Measurements from ENCODE around the gene ZDHHC14. TPM values are rescaled to one million over a fixed set of nuclear protein-coding genes. Genes with fewer than 3 reads are reported as not detected.
"Not testable (repeated sequence)": the region's sequence is repeated elsewhere in the genome, so short reads cannot be mapped to it uniquely, and the experiment has no call there.

ZDHHC14 gene
- polyA plus RNA-seq, 1 donor: 6.7 TPM

DNA sequence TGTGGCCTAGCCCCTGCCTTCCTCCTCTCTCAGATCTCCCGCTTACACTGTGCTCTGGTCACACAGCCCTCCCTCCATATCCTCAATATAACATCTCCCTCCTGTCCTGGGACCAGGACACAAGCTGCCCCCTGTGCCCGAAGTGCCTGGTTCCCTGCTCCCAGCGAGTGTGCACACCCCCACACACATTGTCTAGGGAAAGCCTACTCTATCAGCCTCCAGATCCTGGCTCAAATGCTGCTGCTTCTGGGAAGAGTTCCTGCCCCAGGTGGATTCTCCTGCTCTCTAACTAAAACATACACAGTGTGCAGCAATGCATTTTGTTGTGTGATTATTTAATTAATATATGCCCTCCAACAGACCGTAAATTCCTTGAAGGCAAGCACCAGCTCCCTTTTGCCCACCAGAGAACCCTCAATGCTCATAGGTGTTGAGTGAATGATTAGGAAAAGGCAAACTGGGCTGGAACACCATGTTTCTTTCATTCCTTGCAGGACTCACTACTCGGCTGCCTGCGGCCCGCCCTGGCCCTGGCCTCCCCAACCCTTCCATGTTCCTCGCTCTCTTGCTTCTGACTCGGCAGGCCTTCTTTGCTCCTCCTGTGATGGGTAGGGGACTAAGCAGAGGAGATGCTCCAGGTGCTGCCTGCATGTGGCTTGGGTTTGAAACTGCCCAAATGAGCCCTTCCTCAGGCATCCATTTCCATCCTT, 194.6 kb downstream of the ZDHHC14 start:
- no peak for DNase-seq

GRCh38 chr6:157576991-157577390, 196.0 kb downstream of the ZDHHC14 start:
- not testable (repeated sequence) for DNase-seq

DNA sequence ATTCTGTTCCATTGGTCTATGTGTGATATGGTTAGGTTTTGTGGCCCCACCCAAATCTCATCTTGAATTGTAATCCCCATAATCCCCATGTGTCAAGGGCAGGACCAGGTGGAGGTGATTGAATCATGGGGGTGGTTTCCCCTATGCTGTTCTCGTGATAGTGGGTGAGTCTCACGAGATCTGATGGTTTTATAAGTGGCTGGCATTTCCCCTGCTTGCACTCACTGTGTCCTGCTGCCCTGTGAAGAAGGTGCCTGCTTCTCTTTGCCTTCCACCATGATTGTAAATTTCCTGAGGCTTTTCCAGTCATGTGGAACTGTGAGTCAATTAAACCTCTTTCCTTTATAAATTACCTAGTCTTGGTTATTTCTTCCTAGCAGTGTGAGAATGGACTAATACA, 197.5 kb downstream of the ZDHHC14 start:
- DNase-seq: not testable (repeated sequence)

DNA sequence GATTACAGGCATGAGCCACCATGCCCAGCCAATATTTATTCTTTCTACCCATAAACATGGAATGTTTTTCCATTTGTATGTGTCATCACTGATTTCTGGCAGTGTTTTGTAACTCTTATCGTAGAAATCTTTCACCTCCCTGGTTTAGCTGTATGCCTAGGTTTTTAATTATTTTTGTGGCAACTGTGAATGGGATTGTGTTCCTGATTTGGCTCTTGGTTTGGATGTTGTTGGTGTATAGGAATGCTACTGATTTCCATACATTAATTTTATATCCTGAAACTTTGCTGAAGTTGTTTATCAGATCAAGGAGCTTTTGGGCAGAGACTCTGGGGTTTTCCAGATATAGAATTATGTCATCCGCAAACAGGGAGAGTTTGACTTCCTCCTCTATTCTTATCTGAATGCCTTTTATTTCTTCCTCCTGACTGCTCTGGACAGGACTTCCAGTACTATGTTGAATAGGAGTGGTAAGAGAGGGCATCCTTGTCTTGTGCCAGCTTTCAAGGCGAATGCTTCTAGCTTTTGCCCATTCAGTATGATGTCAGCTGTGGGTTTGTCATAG, 198.6 kb downstream of the ZDHHC14 start:
- no peak for DNase-seq

DNA sequence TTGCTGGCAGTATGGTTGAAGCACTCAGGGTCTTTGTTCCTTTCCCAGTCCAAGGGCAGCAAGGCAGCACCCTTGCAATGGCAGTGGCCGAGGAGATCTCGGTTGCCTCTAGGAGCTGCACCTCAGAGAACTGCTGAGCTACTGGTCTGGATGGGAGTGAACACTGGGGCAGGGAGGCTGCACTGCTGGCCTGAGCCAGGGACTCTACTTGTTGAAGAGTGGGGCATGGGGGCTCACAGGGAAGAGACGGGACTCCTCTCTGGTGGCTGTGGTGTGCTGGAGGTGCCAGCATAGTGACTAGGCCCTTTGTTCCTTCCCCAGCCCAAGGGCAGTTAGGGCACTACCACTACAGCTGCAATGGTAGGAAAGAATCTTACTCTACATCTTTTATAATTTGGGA, 203.0 kb downstream of the ZDHHC14 start:
- DNase-seq: no peak

GRCh38 chr6:157585274-157586087, 204.5 kb downstream of the ZDHHC14 start:
- DNase-seq: no peak

GRCh38 chr6:157586088-157586414, 205.1 kb downstream of the ZDHHC14 start:
- DNase-seq: no peak

- DNase-seq: no peak
These were observed 205.6 kb downstream of the ZDHHC14 start for GRCh38 chr6:157586476-157587126.

DNA sequence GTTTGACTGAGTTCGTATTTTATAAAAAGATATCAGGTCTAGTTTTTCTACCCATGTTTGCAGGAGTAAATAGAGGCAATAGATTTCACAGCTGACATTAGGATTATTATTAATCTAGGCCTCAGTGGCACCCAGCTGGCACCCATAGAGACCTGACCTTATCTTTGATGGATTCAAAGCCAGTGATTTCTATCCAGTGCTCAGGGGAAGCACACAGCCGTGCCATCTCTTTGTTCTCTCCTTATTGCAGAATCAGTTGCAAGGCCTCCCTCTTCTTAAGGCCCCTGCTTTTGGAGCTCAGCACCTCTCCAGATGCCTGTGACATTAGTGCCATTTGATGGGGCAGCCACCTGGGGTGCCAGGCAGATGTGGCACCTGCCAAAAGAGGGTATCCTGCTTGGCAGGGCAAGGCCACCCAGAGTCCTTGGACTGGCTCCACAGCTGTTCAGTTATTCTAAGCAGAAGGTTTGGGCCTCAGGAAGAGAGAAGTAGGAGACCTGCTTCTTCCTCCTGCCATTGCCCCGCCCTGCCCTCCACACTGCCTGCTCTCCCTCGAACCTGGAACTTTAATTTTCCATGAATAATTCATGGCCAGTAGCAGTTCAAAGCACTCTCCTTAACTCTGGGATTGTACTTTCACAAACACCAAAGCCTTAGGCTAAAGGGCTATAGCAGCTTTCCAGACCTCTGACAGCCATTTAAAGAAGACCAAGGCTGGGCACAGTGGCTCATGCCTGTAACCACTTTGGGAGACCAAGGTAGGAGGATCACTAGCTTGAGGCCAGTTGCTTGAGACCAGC, 206.3 kb downstream of the ZDHHC14 start:
- no peak for DNase-seq

GRCh38 chr6:157590654-157591053, 209.7 kb downstream of the ZDHHC14 start:
- DNase-seq: not testable (repeated sequence)

DNA sequence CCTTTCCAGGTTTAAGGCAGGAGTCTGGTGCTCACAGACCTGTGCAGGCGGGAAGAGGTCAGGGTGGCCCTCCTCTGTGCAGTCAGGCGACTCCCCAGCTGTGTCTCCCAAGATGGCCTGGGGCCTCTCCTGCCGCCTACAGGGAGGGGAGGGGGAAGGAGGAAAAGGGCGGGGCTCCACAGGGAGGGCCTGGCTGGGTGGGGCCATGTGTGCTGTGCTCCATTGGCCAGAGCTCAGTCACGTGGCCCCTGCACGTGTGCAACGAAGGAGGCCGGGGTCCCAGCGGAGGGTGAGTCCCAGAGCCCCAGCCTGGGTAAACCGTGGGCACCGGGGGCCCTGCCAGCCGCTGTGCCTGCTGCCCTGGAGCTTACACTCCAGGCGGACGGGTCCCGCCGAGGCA, 211.6 kb downstream of the ZDHHC14 start:
- DNase-seq: no peak

- DNase-seq: no peak
These were observed 212.0 kb downstream of the ZDHHC14 start for GRCh38 chr6:157592980-157593379.

DNA sequence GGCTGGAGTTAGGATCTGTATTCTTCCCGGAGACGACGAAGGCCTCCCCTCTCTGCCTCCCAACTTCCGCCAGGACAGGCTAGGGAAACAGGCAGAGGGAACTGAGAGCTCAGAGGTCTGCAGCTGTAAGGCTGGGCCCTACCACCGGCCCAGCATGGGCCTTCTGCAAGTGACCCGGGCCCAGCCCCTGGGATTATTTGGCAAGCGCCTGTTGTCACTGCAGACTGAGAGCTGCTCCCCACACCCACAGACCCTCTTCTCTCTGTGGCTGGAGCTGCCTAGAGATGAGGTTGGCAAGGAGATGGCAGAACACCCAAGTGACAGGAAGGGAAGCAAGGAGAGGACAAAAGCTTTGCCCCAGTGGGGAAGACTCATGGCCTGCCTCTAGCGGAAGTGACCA, 212.6 kb downstream of the ZDHHC14 start:
- no peak for DNase-seq

DNA sequence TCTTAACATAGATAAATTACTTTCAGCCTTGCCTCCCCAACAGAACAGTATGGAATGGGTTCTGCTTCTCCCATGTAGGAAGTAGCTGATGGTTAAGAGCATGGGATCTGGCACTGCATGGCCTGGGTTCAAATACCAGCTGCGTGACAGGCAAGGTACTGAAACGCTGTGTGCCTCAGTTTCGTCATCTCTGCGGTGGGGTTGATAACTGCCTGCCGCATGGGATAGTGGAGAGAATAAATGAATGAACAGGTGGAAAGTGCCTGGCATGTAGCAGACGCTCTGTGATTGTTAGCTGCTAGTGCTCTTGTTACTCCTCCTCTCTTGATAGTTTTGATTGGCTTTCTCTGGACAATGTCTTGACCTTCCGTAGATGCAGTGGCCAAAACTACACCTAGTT, 213.3 kb downstream of the ZDHHC14 start:
- DNase-seq: no peak

- DNase-seq: no peak
These were observed 214.8 kb downstream of the ZDHHC14 start for GRCh38 chr6:157595768-157596167.

- no peak for DNase-seq
These were observed 215.5 kb downstream of the ZDHHC14 start for GRCh38 chr6:157596461-157596860.

- no peak for DNase-seq
These were observed 215.9 kb downstream of the ZDHHC14 start for GRCh38 chr6:157596886-157597285.

GRCh38 chr6:157597461-157598312, 216.7 kb downstream of the ZDHHC14 start:
- peak; percentile 56 for DNase-seq

GRCh38 chr6:157599191-157599590, 218.2 kb downstream of the ZDHHC14 start:
- no peak for DNase-seq

GRCh38 chr6:157600807-157601206, 219.8 kb downstream of the ZDHHC14 start:
- no peak for DNase-seq

GRCh38 chr6:157602521-157603295, 221.7 kb downstream of the ZDHHC14 start:
- DNase-seq: no peak
